Measurements from ENCODE around the gene CABP2. TPM values are rescaled to one million over a fixed set of nuclear protein-coding genes. Genes with fewer than 3 reads are reported as not detected.
"Not testable (repeated sequence)": the region's sequence is repeated elsewhere in the genome, so short reads cannot be mapped to it uniquely, and the experiment has no call there.

CABP2 gene
- total RNA-seq, 4 donors from 2014 or later = not detected

GRCh38 chr11:67490727-67491065 lies 32.5 kb downstream of the CABP2 start:
- TF ChIP-seq CTCF (IDR thresholded peaks at IDR 0.05 in 4 of 5, conservative IDR thresholded peaks at IDR 0.05 in 1 of 5) (no peak), POLR2A (IDR thresholded peaks at IDR 0.05) (no peak)
- no peak for DNase-seq

DNA sequence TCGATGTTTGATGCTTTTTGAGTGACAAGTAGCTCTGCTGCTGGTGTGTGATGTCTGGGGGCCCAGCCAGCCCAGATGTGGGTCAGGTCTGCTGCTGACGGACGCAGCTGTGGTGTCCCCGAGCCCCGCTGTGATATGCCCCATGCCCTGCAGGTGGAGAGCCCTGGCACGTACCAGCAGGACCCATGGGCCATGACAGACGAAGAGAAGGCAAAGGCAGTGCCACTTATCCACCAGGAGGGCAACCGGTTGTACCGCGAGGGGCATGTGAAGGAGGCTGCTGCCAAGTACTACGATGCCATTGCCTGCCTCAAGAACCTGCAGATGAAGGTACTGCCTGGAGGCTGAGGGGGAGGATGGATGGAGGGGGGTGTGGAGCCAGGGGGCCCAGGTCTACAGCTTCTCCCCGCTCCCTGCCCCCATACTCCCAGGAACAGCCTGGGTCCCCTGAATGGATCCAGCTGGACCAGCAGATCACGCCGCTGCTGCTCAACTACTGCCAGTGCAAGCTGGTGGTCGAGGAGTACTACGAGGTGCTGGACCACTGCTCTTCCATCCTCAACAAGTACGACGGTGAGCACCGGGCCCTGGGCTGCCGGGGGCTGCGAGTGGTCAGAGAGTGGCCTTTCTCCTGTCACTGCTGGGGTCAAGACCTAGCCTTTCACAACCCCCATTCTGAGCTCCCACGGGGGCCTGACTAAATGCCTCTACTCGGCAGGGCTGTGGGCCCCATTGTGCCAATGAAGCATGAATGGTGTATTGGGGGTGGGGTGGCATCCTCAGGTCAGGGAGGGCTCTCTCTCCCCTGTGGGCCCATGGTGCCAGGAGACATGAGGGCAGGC lies 33.1 kb downstream of the CABP2 start:
- Histone ChIP-seq H3K27ac (no peak overlapping the region), H3K36me3 (peaks cover 0 to 23% of the 10 kb centered on the region in 2 donors), H3K9me3 (no peaks in the 10 kb centered on the region), H3K4me3 (no peak overlapping the region), H3K4me1 (no peaks in the 10 kb centered on the region), H3K27me3 (no peaks in the 10 kb centered on the region)
- DNase-seq (no peak), ATAC-seq (no peak)
- in situ Hi-C loops (cut with MboI; ENCODE audit: low sequenced_read_pairs in 4 of 4) = no loop called here
- no peak for TF ChIP-seq CTCF (IDR thresholded peaks at IDR 0.05 in 4 of 5, conservative IDR thresholded peaks at IDR 0.05 in 1 of 5)
- no peak for TF ChIP-seq POLR2A (IDR thresholded peaks at IDR 0.05)
- intact Hi-C loops (cut with DNase I; ENCODE audit: low total_unique reads) = no loop called here

More at GRCh38 chr11:67490727-67491065, 32.5 kb downstream of the CABP2 start:
- no peaks in the 10 kb centered on the region for H3K9me3 ChIP-seq
- no peaks in the 10 kb centered on the region for H3K27me3 ChIP-seq
- intact Hi-C loops (cut with DNase I; ENCODE audit: low total_unique reads) (no loop called here), in situ Hi-C loops (cut with MboI; ENCODE audit: low sequenced_read_pairs in 4 of 4) (no loop called here)
- ATAC-seq = no peak
- H3K4me3 ChIP-seq = no peak overlapping the region
- no peaks in the 10 kb centered on the region for H3K4me1 ChIP-seq
- H3K27ac ChIP-seq = no peak overlapping the region
- H3K36me3 ChIP-seq = peaks cover 0 to 26% of the 10 kb centered on the region in 2 donors

DNA sequence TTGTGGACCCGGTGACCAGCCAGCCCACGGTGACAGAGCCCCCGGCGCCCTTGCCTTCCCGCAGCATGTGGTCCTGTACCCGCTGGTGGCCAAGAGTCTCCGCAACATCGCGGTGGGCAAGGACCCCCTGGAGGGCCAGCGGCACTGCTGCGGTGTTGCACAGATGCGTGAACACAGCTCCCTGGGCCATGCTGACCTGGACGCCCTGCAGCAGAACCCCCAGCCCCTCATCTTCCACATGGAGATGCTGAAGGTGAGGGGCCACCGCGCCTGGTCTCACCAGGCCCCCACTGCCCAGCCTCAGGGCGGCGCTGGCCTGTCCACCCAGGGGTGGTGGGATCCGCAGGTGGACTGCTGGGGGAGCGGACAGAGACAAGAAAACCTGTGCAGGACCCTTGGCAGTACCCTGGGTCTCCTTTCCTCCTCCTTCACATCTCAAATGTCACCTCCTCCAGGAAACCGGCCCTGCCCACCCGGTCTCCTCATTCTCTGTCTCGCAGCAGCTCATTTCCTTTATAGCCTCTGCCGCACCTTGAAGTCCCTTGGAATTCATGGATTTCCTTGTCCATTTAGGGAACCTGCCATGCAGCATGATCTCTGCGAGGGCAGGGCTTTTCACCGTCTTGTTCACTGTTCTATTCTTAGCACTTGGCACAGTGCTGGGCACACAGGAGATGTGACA lies 33.9 kb downstream of the CABP2 start:
- Histone ChIP-seq H3K4me3 (no peak overlapping the region), H3K27ac (no peak overlapping the region), H3K9me3 (no peaks in the 10 kb centered on the region), H3K36me3 (peaks cover 0 to 21% of the 10 kb centered on the region in 2 donors), H3K27me3 (no peaks in the 10 kb centered on the region), H3K4me1 (no peaks in the 10 kb centered on the region)
- no peak for TF ChIP-seq CTCF (IDR thresholded peaks at IDR 0.05 in 4 of 5, conservative IDR thresholded peaks at IDR 0.05 in 1 of 5)
- no peak for TF ChIP-seq POLR2A (IDR thresholded peaks at IDR 0.05)
- ATAC-seq = no peak
- in situ Hi-C loops (cut with MboI; ENCODE audit: low sequenced_read_pairs in 4 of 4) = no loop called here
- no peak for DNase-seq
- intact Hi-C loops (cut with DNase I; ENCODE audit: low total_unique reads) = no loop called here

DNA sequence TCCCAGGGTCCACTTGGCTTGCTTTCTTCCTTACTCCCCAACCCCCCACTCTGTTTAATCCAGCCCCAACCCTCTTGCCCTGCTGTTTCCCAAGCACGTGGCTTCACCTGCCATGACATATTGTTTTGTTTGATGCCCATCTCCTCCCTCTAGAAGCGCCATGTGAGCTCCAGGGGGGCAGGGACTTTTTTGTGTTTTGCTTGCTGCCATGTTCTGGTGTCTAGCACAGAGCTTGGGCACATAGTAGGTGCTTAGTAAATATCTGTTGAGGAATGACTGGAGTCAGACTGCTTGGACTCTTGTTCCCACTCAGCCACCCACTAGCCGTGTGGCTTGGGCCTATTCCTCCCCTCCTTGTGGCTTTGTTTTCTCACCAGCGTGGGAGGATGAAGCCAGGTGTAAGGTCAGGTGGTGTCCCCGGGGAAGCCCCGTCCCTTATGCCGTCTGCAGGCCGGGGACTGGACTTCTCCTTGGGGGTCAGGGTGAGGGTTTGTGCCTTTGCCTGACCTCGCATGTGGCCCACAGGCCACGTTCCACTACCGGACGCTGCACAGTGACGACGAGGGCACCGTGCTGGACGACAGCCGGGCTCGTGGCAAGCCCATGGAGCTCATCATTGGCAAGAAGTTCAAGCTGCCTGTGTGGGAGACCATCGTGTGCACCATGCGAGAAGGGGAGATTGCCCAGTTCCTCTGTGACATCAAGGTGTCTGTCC lies 36.6 kb downstream of the CABP2 start:
- Histone ChIP-seq H3K27me3 (no peaks in the 10 kb centered on the region), H3K9me3 (no peaks in the 10 kb centered on the region), H3K4me1 (peaks cover 9 to 14% of the 10 kb centered on the region in 2 donors), H3K36me3 (peaks cover 0 to 21% of the 10 kb centered on the region in 2 donors), H3K27ac (no peak overlapping the region), H3K4me3 (no peak overlapping the region)
- no peak for ATAC-seq
- DNase-seq = no peak
- in situ Hi-C loops (cut with MboI; ENCODE audit: low sequenced_read_pairs in 4 of 4) = no loop called here
- intact Hi-C loops (cut with DNase I; ENCODE audit: low total_unique reads) = no loop called here
- no peak for TF ChIP-seq CTCF (IDR thresholded peaks at IDR 0.05 in 4 of 5, conservative IDR thresholded peaks at IDR 0.05 in 1 of 5)
- TF ChIP-seq POLR2A (IDR thresholded peaks at IDR 0.05) = no peak

GRCh38 chr11:67485873-67486361 lies 37.3 kb downstream of the CABP2 start:
- peaks cover 0 to 21% of the 10 kb centered on the region in 2 donors for H3K36me3 ChIP-seq
- DNase-seq; H3K9me3 ChIP-seq; H3K4me3 ChIP-seq; H3K27ac ChIP-seq; H3K27me3 ChIP-seq; in situ Hi-C loops (cut with MboI; ENCODE audit: low sequenced_read_pairs in 4 of 4); intact Hi-C loops (cut with DNase I; ENCODE audit: low total_unique reads); ATAC-seq: not testable (repeated sequence)
- H3K4me1 ChIP-seq = peaks cover 9 to 14% of the 10 kb centered on the region in 2 donors
